HG03108 (cell line): ENCODE data around the gene DDX60.
"Not testable (repeated sequence)": the region's sequence is repeated elsewhere in the genome, so short reads cannot be mapped to it uniquely, and the experiment has no call there.

Experiments used
- ATAC-seq: cut with Tn5 transposase; IDR thresholded peaks from one replicate; pipeline ENCODE4 v1.9.1; 2021; ENCODE audit warnings: moderate library complexity; ENCODE audit not compliant: unreplicated experiment

Gene DDX60

GRCh38 chr4:168304744-168305459 lies 13.7 kb downstream of the DDX60 start:
- ATAC-seq, result no peak

GRCh38 chr4:168303430-168303829 lies 15.1 kb downstream of the DDX60 start:
- not testable (repeated sequence) for ATAC-seq

- peak; percentile 71 for ATAC-seq
These were observed 25.1 kb downstream of the DDX60 start for GRCh38 chr4:168293386-168293975.

- ATAC-seq, result no peak
These were observed 27.3 kb downstream of the DDX60 start for GRCh38 chr4:168291242-168291641.

GRCh38 chr4:168285850-168286249 lies 32.7 kb downstream of the DDX60 start:
- ATAC-seq, result not testable (repeated sequence)

GRCh38 chr4:168279556-168279955 lies 39.0 kb downstream of the DDX60 start:
- no peak for ATAC-seq

- no peak for ATAC-seq
These were observed 42.7 kb downstream of the DDX60 start for GRCh38 chr4:168275836-168276235.

GRCh38 chr4:168274871-168275270 lies 43.7 kb downstream of the DDX60 start:
- no peak for ATAC-seq

- no peak for ATAC-seq
These were observed 44.7 kb downstream of the DDX60 start for GRCh38 chr4:168273838-168274237.

- ATAC-seq, result no peak
These were observed 46.1 kb downstream of the DDX60 start for GRCh38 chr4:168272488-168272887.

- no peak for ATAC-seq
These were observed 48.7 kb downstream of the DDX60 start for GRCh38 chr4:168269896-168270295.

- ATAC-seq, result no peak
These were observed 53.2 kb downstream of the DDX60 start for GRCh38 chr4:168265327-168265726.

GRCh38 chr4:168264903-168265302 lies 53.6 kb downstream of the DDX60 start:
- ATAC-seq, result no peak

GRCh38 chr4:168263039-168263438 lies 55.5 kb downstream of the DDX60 start:
- ATAC-seq, result no peak

GRCh38 chr4:168259096-168259495 lies 59.5 kb downstream of the DDX60 start:
- ATAC-seq, result peak; percentile 55

- ATAC-seq, result no peak
These were observed 60.8 kb downstream of the DDX60 start for GRCh38 chr4:168257768-168258167.

GRCh38 chr4:168248176-168248710 lies 70.3 kb downstream of the DDX60 start:
- ATAC-seq, result no peak

GRCh38 chr4:168247603-168248002 lies 70.9 kb downstream of the DDX60 start:
- ATAC-seq, result no peak

- no peak for ATAC-seq
These were observed 76.6 kb downstream of the DDX60 start for GRCh38 chr4:168241953-168242352.

GRCh38 chr4:168240821-168241220 lies 77.7 kb downstream of the DDX60 start:
- ATAC-seq, result no peak

GRCh38 chr4:168221301-168221700 lies 97.3 kb downstream of the DDX60 start:
- ATAC-seq, result no peak

- no peak for ATAC-seq
These were observed 97.7 kb downstream of the DDX60 start for GRCh38 chr4:168220893-168221292.
